ENCODE results near the gene PUM1. TPM values are rescaled to one million over a fixed set of nuclear protein-coding genes. Genes with fewer than 3 reads are reported as not detected.

Gene PUM1
- total RNA-seq, 6 experiments from 2014 or later = 30.9 to 51.6 (median 42.0) TPM

GRCh38 chr1:30908316-30908695, 157.2 kb downstream of the PUM1 start:
- H3K4me3 ChIP-seq = peak overlapping the region; percentile 33 to 45 (median 42)
- intact Hi-C loops (cut with DNase I) = no loop called here
- no peaks in the 10 kb centered on the region for H3K36me3 ChIP-seq
- peaks cover 0 to 4% (median 0%) of the 10 kb centered on the region in 4 donors for H3K4me1 ChIP-seq
- TF ChIP-seq POLR2A (IDR thresholded peaks at IDR 0.05) (no peak), CTCF (IDR thresholded peaks at IDR 0.05) (no peak)
- H3K27me3 ChIP-seq = no peaks in the 10 kb centered on the region
- peak overlapping the region in 1 of 3 donors; percentile 53 for H3K27ac ChIP-seq
- no peak for DNase-seq
- 0% methylated on average over 2 of the region's 69 CpGs for WGBS (ENCODE audit: insufficient coverage, low coverage, low lambda C conversion rate, missing lambda C conversion rate)
- no peaks in the 10 kb centered on the region for H3K9me3 ChIP-seq
- no peak for ATAC-seq

- no peak for ATAC-seq
Measured at GRCh38 chr1:30907481-30908315, 157.8 kb downstream of the PUM1 start.

GRCh38 chr1:30906631-30907441, 158.7 kb downstream of the PUM1 start:
- 71% methylated on average over 2 of the region's 9 CpGs for WGBS (ENCODE audit: insufficient coverage, low coverage, low lambda C conversion rate, missing lambda C conversion rate)
- H3K9me3 ChIP-seq = no peaks in the 10 kb centered on the region
- TF ChIP-seq CTCF (IDR thresholded peaks at IDR 0.05) (no peak), POLR2A (IDR thresholded peaks at IDR 0.05) (no peak)
- peak overlapping the region in 2 of 3 donors; percentile 33 to 42 for H3K4me3 ChIP-seq
- H3K27ac ChIP-seq = peak overlapping the region in 1 of 3 donors; percentile 29
- intact Hi-C loops (cut with DNase I) = no loop called here
- no peak for DNase-seq
- ATAC-seq = no peak
- no peaks in the 10 kb centered on the region for H3K27me3 ChIP-seq
- peaks cover 0 to 4% (median 0%) of the 10 kb centered on the region in 4 donors for H3K4me1 ChIP-seq
- H3K36me3 ChIP-seq = no peaks in the 10 kb centered on the region

More at GRCh38 chr1:30907481-30908315, 157.8 kb downstream of the PUM1 start:
- no peaks in the 10 kb centered on the region for H3K36me3 ChIP-seq
- H3K4me1 ChIP-seq = peaks cover 0 to 4% (median 0%) of the 10 kb centered on the region in 4 donors
- peak in 2 of 3 donors; percentile 48 to 54 for DNase-seq
- TF ChIP-seq CTCF (IDR thresholded peaks at IDR 0.05) (no peak), POLR2A (IDR thresholded peaks at IDR 0.05) (no peak)
- 50% methylated on average over 10 of the region's 47 CpGs for WGBS (ENCODE audit: insufficient coverage, low coverage, low lambda C conversion rate, missing lambda C conversion rate)
- intact Hi-C loops (cut with DNase I) = no loop called here
- H3K4me3 ChIP-seq = peak overlapping the region; percentile 33 to 45 (median 42)
- H3K27ac ChIP-seq = peak overlapping the region in 2 of 3 donors; percentile 20 to 53
- H3K9me3 ChIP-seq = no peaks in the 10 kb centered on the region
- no peaks in the 10 kb centered on the region for H3K27me3 ChIP-seq

DNA sequence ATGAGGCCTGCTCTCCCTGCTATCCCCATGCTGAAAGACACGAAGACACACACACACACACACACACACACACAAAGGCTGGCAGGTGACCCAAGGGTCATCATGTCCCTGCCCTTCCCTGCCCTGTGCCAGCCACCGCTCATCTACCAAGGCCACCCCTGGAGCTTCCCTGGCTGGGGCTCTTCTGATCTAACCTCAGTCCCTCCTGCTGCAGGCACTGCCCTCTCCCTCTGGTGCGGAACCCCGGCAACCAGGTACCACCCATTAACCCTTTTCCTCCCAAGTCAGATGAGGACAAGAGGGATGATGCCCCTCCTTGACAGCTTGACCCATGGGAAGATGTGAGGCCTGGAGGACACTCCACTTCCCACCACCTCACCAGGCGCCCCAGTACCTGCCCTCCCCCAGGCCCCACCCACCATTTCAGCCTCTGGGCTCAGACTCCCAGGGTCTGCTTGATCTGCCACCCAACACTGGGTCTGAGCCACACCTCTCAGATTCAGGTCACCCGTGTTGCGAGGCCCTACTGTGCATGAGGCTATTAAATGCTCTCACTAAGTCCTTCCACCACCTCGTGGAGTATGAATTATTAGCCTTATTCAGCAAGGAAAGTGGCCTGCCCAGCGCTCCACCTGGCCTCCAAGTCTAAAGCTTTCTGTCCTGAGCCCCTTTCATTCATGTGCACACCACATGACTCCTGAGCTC, 159.4 kb downstream of the PUM1 start:
- no peaks in the 10 kb centered on the region for H3K36me3 ChIP-seq
- peak in 1 of 3 donors; percentile 63 for DNase-seq
- H3K9me3 ChIP-seq = no peaks in the 10 kb centered on the region
- TF ChIP-seq CTCF (IDR thresholded peaks at IDR 0.05) (no peak), POLR2A (IDR thresholded peaks at IDR 0.05) (no peak)
- H3K27me3 ChIP-seq = no peaks in the 10 kb centered on the region
- WGBS (ENCODE audit: insufficient coverage, low coverage, low lambda C conversion rate, missing lambda C conversion rate) = 36% methylated on average over 4 of the region's 9 CpGs
- H3K4me3 ChIP-seq = peak overlapping the region in 1 of 3 donors; percentile 42
- H3K4me1 ChIP-seq = peaks cover 0 to 4% (median 0%) of the 10 kb centered on the region in 4 donors
- intact Hi-C loops (cut with DNase I) = no loop called here
- H3K27ac ChIP-seq = no peak overlapping the region
- ATAC-seq = peak; percentile 15 to 35 (median 24)

All from right lobe of liver (tissue), 6 donors.